A673 (cell line): ENCODE data around the gene FRK. TPM values are rescaled to one million over a fixed set of nuclear protein-coding genes. Genes with fewer than 3 reads are reported as not detected.

Source experiments
- BruUV-seq: library from RNA; stranded (reverse); fragments of 400-500 nt; replicated peaks from 2 replicates; lab custom pipeline; 2021; lab: Mats Ljungman, UMichigan
- CTCF ChIA-PET: fragments of 300-600 bp; sonication (Branson Sonifier 250); formaldehyde crosslinking; loops from one replicate; lab custom pipeline; 2022; ENCODE audit warnings: antibody characterized with exemption; lab: Charles Lee
- POLR2A ChIA-PET: fragments of 300-600 bp; sonication (Branson Sonifier 250); formaldehyde crosslinking; loops from one replicate; lab custom pipeline; 2022; ENCODE audit warnings: antibody characterized with exemption; ENCODE audit not compliant: low non-redundant PET; lab: Charles Lee
- DNase-seq: peaks from one replicate; pipeline ENCODE4 v3.0.0-alpha.2; 2015; ENCODE audit warnings: low spot score
- H3K27ac ChIP-seq: fragments of 200-600 bp; sonication (generic); 2 replicates; pipeline ENCODE4 v1.5.1; 2016; ENCODE audit warnings: mixed run types, low read depth, mild to moderate bottlenecking, mixed read lengths, antibody characterized with exemption, low read length; ENCODE audit not compliant: poor library complexity, severe bottlenecking
- H3K27me3 ChIP-seq: fragments of 200-600 bp; sonication (generic); replicated peaks from 2 replicates; pipeline ENCODE4 v1.6.1; 2017; ENCODE audit warnings: mixed run types, low read depth, mild to moderate bottlenecking, mixed read lengths, antibody characterized with exemption, low read length; ENCODE audit not compliant: insufficient read depth, poor library complexity
- H3K36me3 ChIP-seq: fragments of 200-600 bp; sonication (generic); 2 replicates; pipeline ENCODE4 v1.6.1; 2016; ENCODE audit warnings: mixed run types, mild to moderate bottlenecking, mixed read lengths, antibody characterized with exemption, low read length; ENCODE audit not compliant: insufficient read depth, poor library complexity, severe bottlenecking
- H3K4me1 ChIP-seq: fragments of 200-600 bp; sonication (generic); 2 replicates; pipeline ENCODE4 v1.6.1; 2017; ENCODE audit warnings: mixed run types, mild to moderate bottlenecking, mixed read lengths, antibody characterized with exemption, low read length; ENCODE audit not compliant: insufficient read depth, poor library complexity, severe bottlenecking
- H3K4me3 ChIP-seq: fragments of 200-600 bp; sonication (generic); 2 replicates; pipeline ENCODE4 v1.5.1; 2016; ENCODE audit warnings: low read depth, mixed run types, mild to moderate bottlenecking, mixed read lengths, low read length; ENCODE audit not compliant: poor library complexity, severe bottlenecking
- H3K9me3 ChIP-seq: fragments of 200-600 bp; sonication (generic); 2 replicates; pipeline ENCODE4 v1.6.1; 2016; ENCODE audit warnings: mixed run types, low read depth, mild to moderate bottlenecking, mixed read lengths, antibody characterized with exemption, low read length; ENCODE audit not compliant: poor library complexity, severe bottlenecking
- EZH2 ChIP-seq: fragments of 200-600 bp; sonication (generic); IDR thresholded peaks from 2 replicates; pipeline ENCODE4 v1.6.1; 2017; ENCODE audit warnings: borderline replicate concordance, low read depth, mild to moderate bottlenecking, mixed read lengths, antibody characterized with exemption, low read length; ENCODE audit not compliant: poor library complexity, severe bottlenecking
- intact Hi-C: fragments of 100-400 bp; cut with micrococcal nuclease; formaldehyde crosslinking; loops from one replicate; pipeline ENCODE4 v1.10.0; 2022; ENCODE audit not compliant: unreplicated experiment
- total RNA-seq: library from RNA; stranded (reverse); gene quantifications from 2 replicates; pipeline ENCODE4 v1.2.3, GENCODE V29; 2021
- TF ChIP-seq, protein P1 (sequence below): fragments of 300-800, 200-600 bp; sonication (generic); conservative IDR thresholded peaks from 2 replicates; pipeline ENCODE4 v1.5.1; 2017; ENCODE audit warnings: low read depth, mild to moderate bottlenecking, antibody characterized with exemption, low read length, moderate library complexity, mixed read lengths

Gene FRK
- total RNA-seq, 1 experiment from 2014 or later, result 12.3 TPM

DNA sequence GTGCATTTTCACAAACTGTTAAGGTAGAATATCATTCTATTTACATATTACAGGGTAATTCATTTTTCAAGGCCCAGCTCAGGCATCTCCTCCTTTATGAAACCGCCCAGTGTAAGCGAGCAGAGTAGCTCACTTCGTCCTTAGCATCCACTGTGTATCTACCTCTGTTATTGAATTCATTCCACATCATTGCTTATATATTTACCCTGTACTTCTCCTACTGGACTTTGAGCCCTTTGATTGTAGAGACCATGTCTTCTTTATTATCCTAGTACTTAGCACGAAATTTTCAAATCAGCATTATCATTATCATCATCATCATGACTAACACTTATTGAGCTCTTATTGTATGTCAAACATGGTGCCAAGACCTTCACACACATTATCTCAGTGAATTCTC, 76.7 kb downstream of the FRK start:
- ChIA-PET POLR2A (no interaction called here), CTCF (no interaction called here)
- DNase-seq, result no peak
- H3K4me3 ChIP-seq, result no peak overlapping the region
- no peaks in the 10 kb centered on the region for H3K9me3 ChIP-seq
- no peak overlapping the region for H3K27ac ChIP-seq
- no TSS peak for BruUV-seq
- no peaks in the 10 kb centered on the region for H3K36me3 ChIP-seq
- no peak for TF ChIP-seq EZH2
- TF ChIP-seq, protein P1, sequence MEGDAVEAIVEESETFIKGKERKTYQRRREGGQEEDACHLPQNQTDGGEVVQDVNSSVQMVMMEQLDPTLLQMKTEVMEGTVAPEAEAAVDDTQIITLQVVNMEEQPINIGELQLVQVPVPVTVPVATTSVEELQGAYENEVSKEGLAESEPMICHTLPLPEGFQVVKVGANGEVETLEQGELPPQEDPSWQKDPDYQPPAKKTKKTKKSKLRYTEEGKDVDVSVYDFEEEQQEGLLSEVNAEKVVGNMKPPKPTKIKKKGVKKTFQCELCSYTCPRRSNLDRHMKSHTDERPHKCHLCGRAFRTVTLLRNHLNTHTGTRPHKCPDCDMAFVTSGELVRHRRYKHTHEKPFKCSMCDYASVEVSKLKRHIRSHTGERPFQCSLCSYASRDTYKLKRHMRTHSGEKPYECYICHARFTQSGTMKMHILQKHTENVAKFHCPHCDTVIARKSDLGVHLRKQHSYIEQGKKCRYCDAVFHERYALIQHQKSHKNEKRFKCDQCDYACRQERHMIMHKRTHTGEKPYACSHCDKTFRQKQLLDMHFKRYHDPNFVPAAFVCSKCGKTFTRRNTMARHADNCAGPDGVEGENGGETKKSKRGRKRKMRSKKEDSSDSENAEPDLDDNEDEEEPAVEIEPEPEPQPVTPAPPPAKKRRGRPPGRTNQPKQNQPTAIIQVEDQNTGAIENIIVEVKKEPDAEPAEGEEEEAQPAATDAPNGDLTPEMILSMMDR, result no peak
- H3K4me1 ChIP-seq, result peaks cover 12% of the 10 kb centered on the region
- intact Hi-C loops, result no loop called here
- no peaks in the 10 kb centered on the region for H3K27me3 ChIP-seq

DNA sequence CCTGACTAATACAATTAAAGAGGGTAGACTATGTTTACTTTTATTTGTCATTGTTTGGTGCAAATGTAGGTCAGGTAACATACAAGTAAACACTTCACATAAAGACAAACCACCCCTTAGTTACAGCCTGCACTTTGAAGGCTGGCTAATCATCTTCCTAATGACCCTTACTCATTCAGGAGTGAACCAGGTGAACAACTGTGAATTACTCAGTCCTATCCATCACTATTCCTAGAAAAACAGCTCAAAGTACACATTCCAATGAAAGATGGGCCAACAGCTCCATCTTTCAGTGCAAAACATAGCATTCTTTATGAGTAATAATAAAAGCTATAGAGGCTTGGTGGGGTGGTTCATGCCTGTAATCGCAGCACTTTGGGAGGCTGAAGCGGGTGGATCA, 78.2 kb downstream of the FRK start:
- no TSS peak for BruUV-seq
- no peak overlapping the region for H3K27ac ChIP-seq
- H3K4me3 ChIP-seq, result no peak overlapping the region
- TF ChIP-seq, protein P1, result no peak
- TF ChIP-seq EZH2, result no peak
- intact Hi-C loops, result no loop called here
- peaks cover 18% of the 10 kb centered on the region for H3K4me1 ChIP-seq
- DNase-seq, result no peak
- POLR2A ChIA-PET, result no interaction called here
- H3K27me3 ChIP-seq, result no peaks in the 10 kb centered on the region
- H3K9me3 ChIP-seq, result no peaks in the 10 kb centered on the region
- CTCF ChIA-PET, result no interaction called here
- H3K36me3 ChIP-seq, result no peaks in the 10 kb centered on the region

DNA sequence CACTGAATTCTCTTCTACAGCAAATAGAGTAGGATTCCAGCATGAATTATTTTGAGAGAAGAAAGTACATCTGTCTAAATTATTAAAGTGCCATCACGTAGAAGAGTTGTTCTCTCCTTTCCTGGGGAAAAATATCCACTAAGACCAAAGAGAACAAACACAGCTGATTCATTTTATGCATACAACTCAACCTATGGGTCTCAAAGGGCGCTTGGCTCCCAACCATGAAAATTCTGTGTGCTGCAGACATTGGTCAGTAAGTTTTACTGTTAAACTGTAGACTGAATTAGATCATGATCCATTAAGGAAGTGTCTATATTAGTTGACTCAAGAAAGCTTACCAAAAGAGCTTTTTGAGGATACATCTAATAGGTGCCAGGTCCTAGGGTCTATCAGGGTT, 83.5 kb downstream of the FRK start:
- CTCF ChIA-PET, result no interaction called here
- Histone ChIP-seq H3K4me3 (no peak overlapping the region), H3K27ac (no peak overlapping the region), H3K36me3 (no peaks in the 10 kb centered on the region), H3K4me1 (peaks cover 17% of the 10 kb centered on the region), H3K9me3 (no peaks in the 10 kb centered on the region), H3K27me3 (no peaks in the 10 kb centered on the region)
- intact Hi-C loops, result no loop called here
- POLR2A ChIA-PET, result no interaction called here
- TF ChIP-seq, protein P1, result no peak
- no peak for TF ChIP-seq EZH2
- BruUV-seq, result no TSS peak
- no peak for DNase-seq
